Heart left ventricle (tissue), 13 donors: Measurements from ENCODE around the gene EHD1.

Experiments used
- POLR2A ChIP-seq, 2 donors: fragments of 450-650 bp; IDR thresholded peaks; one replicate each; pipeline ENCODE4 v1.6.1; 2017; ENCODE audit warnings: antibody characterized with exemption in 2 of 2, mild to moderate bottlenecking in 2 of 2, moderate library complexity in 2 of 2
- TF ChIP-seq, protein P1 (sequence below), 12 donors: fragments of 200-600 bp; sonication (generic) in 4 of 12; IDR thresholded peaks; one replicate each; pipeline versions ENCODE4 v1.5.0 to v1.8.0; 2018 to 2022; ENCODE audit warnings: antibody characterized with exemption in 12 of 12, mild to moderate bottlenecking in 5 of 12
- donor health status: ischemic (EF 13 %, LVEDD 7.1; RV severe dilation, severe dysfunction).
- donor health status: DM: no; HTN: yes; CAD: no.
- donor health status: DM: no; HTN: no; CAD: no.
- donor health status: ischemic (EF 25% LVEDD 6.9; RV normal size, moderate dysfunction).
- donor health status: ischemic (EF 25% LVEDD 5.7; RV mildly dilated, moderate dysfunction).
- donor health status: ischemic (EF 35%, LVEDD 5.7; RV mildly dilated, moderate dysfunction).
- donor health status: nonischemic (EF 11% LVEDD 7.7; RV severe dilation, severe dysfunction).
- donor health status: DM: yes; HTN: yes; CAD: no.
- donor health status: PGD.
- donor health status: ischemic (EF 29% LVEDD 5.4; RV normal size, mild dysfunction).
- donor health status: nonischemic (EF 23%, LVEDD 6.1; RV moderate dilation, normal function).

- TF ChIP-seq, protein P1, sequence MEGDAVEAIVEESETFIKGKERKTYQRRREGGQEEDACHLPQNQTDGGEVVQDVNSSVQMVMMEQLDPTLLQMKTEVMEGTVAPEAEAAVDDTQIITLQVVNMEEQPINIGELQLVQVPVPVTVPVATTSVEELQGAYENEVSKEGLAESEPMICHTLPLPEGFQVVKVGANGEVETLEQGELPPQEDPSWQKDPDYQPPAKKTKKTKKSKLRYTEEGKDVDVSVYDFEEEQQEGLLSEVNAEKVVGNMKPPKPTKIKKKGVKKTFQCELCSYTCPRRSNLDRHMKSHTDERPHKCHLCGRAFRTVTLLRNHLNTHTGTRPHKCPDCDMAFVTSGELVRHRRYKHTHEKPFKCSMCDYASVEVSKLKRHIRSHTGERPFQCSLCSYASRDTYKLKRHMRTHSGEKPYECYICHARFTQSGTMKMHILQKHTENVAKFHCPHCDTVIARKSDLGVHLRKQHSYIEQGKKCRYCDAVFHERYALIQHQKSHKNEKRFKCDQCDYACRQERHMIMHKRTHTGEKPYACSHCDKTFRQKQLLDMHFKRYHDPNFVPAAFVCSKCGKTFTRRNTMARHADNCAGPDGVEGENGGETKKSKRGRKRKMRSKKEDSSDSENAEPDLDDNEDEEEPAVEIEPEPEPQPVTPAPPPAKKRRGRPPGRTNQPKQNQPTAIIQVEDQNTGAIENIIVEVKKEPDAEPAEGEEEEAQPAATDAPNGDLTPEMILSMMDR (IDR thresholded peaks at IDR 0.05), result no peak
- TF ChIP-seq POLR2A (IDR thresholded peaks at IDR 0.05), result no peak
Measured at GRCh38 chr11:64836448-64837072, 41.9 kb downstream of the EHD1 start.
